Thoracic aorta (tissue), 2 donors: ENCODE data around the gene FCF1. TPM values are rescaled to one million over a fixed set of nuclear protein-coding genes. Genes with fewer than 3 reads are reported as not detected.

Experiments used
- ATAC-seq: fragments of 150-250 bp; one replicate; pipeline ENCODE4 v1.8.0; 2017; ENCODE audit warnings: low read depth; ENCODE audit not compliant: insufficient number of reproducible peaks, low FRiP score
- DNase-seq: peaks from one replicate; pipeline ENCODE4 v3.0.0-alpha.2; 2020; ENCODE audit warnings: low spot score
- H3K27ac ChIP-seq, 2 donors: fragments of 200-600 bp; sonication (generic); 1 replicate in 1 of 2; 2 replicates in 1 of 2; pipeline ENCODE4 v1.5.1; 2016; ENCODE audit warnings: mild to moderate bottlenecking in 2 of 2, moderate library complexity in 2 of 2
- H3K27me3 ChIP-seq: fragments of 200-600 bp; sonication (generic); replicated peaks from 2 replicates; pipeline ENCODE4 v1.6.0; 2016; ENCODE audit warnings: mild to moderate bottlenecking; ENCODE audit not compliant: insufficient read depth
- H3K36me3 ChIP-seq: fragments of 200-600 bp; sonication (generic); one replicate; pipeline ENCODE4 v1.5.1; 2016
- H3K4me1 ChIP-seq, 2 donors: fragments of 200-600 bp; sonication (generic); 1 replicate in 1 of 2; 2 replicates in 1 of 2; pipeline versions ENCODE4 v1.5.1 to v1.6.0; 2016; ENCODE audit warnings: low read depth in 2 of 2, mild to moderate bottlenecking in 1 of 2; ENCODE audit not compliant: control insufficient read depth in 1 of 2
- H3K4me3 ChIP-seq: fragments of 200-600 bp; sonication (generic); 2 replicates; pipeline ENCODE4 v1.5.1; 2016; ENCODE audit warnings: mild to moderate bottlenecking
- H3K9me3 ChIP-seq: fragments of 200-600 bp; sonication (generic); 2 replicates; pipeline ENCODE4 v1.5.1; 2016
- CTCF ChIP-seq: fragments of 200-600 bp; sonication (generic); IDR thresholded peaks from one replicate; pipeline ENCODE4 v1.5.1; 2019; ENCODE audit warnings: antibody characterized with exemption
- total RNA-seq, 2 donors: library from RNA; depleted of rRNA; stranded (reverse); fragments of >200 nt; gene quantifications; one replicate each; pipeline versions ENCODE4 v1.1.0 to v1.2.3, GENCODE V29; 2016

FCF1 gene
- total RNA-seq, 2 donors from 2014 or later = 31.8 to 32.5 TPM

- no peak for TF ChIP-seq CTCF
- H3K27ac ChIP-seq = no peak overlapping the region
- DNase-seq (no peak), ATAC-seq (no peak)
- H3K36me3 ChIP-seq = peaks cover 28% of the 10 kb centered on the region
- H3K27me3 ChIP-seq = no peaks in the 10 kb centered on the region
- no peak overlapping the region for H3K4me3 ChIP-seq
- no peaks in the 10 kb centered on the region for H3K9me3 ChIP-seq
- H3K4me1 ChIP-seq = no peaks in the 10 kb centered on the region
These were observed 30.6 kb upstream of the FCF1 start for GRCh38 chr14:74682169-74682952.

GRCh38 chr14:74683406-74683805, 29.5 kb upstream of the FCF1 start:
- H3K36me3 ChIP-seq = peaks cover 29% of the 10 kb centered on the region
- no peaks in the 10 kb centered on the region for H3K27me3 ChIP-seq
- ATAC-seq (no peak), DNase-seq (no peak)
- no peak for TF ChIP-seq CTCF
- H3K9me3 ChIP-seq = no peaks in the 10 kb centered on the region
- no peaks in the 10 kb centered on the region for H3K4me1 ChIP-seq
- H3K4me3 ChIP-seq = no peak overlapping the region
- H3K27ac ChIP-seq = no peak overlapping the region

- TF ChIP-seq CTCF = no peak
- peaks cover 29% of the 10 kb centered on the region for H3K36me3 ChIP-seq
- H3K27me3 ChIP-seq = no peaks in the 10 kb centered on the region
- ATAC-seq (no peak), DNase-seq (no peak)
- no peaks in the 10 kb centered on the region for H3K4me1 ChIP-seq
- H3K9me3 ChIP-seq = no peaks in the 10 kb centered on the region
- no peak overlapping the region for H3K27ac ChIP-seq
- H3K4me3 ChIP-seq = no peak overlapping the region
These were observed 28.5 kb upstream of the FCF1 start for GRCh38 chr14:74684434-74684833.

- Histone ChIP-seq H3K9me3 (no peaks in the 10 kb centered on the region), H3K27me3 (no peaks in the 10 kb centered on the region), H3K4me1 (peaks cover 0 to 1% of the 10 kb centered on the region in 2 donors), H3K27ac (no peak overlapping the region), H3K36me3 (peaks cover 29% of the 10 kb centered on the region), H3K4me3 (no peak overlapping the region)
- DNase-seq (no peak), ATAC-seq (no peak)
- no peak for TF ChIP-seq CTCF
These were observed 27.9 kb upstream of the FCF1 start for GRCh38 chr14:74685056-74685455.

- no peak for TF ChIP-seq CTCF
- Histone ChIP-seq H3K27me3 (no peaks in the 10 kb centered on the region), H3K9me3 (no peaks in the 10 kb centered on the region), H3K4me1 (peaks cover 8 to 12% of the 10 kb centered on the region in 2 donors), H3K27ac (no peak overlapping the region), H3K36me3 (peaks cover 22% of the 10 kb centered on the region), H3K4me3 (no peak overlapping the region)
- ATAC-seq (no peak), DNase-seq (no peak)
These were observed 26.8 kb upstream of the FCF1 start for GRCh38 chr14:74685921-74686678.
